Measurements from ENCODE around the gene ALDH4A1. TPM values are rescaled to one million over a fixed set of nuclear protein-coding genes. Genes with fewer than 3 reads are reported as not detected.

Gene ALDH4A1
- total RNA-seq, 1 experiment from 2014 or later = 26.1 TPM

- Histone ChIP-seq H3K9me3 (ENCODE audit: control insufficient read depth, low read depth, low read length) (no peaks in the 10 kb centered on the region), H4K8ac (replicated peaks; ENCODE audit: insufficient read length, low read depth, low read length) (no peak overlapping the region), H3K23ac (ENCODE audit: insufficient read length, low read depth, low read length) (no peak overlapping the region), H4K91ac (ENCODE audit: insufficient read length, low read depth, low read length) (no peak overlapping the region), H2BK20ac (ENCODE audit: low read depth, low read length, poor library complexity, severe bottlenecking) (no peak overlapping the region), H3K4ac (ENCODE audit: low read depth, low read length) (no peak overlapping the region), H3K18ac (ENCODE audit: insufficient read length, low read depth, low read length) (no peak overlapping the region), H2BK12ac (ENCODE audit: insufficient read length, low read depth, low read length) (no peak overlapping the region), H4K20me1 (ENCODE audit: control insufficient read depth, insufficient read depth, insufficient read length) (no peaks in the 10 kb centered on the region), H3K79me1 (ENCODE audit: insufficient read depth, low read depth, low read length, poor library complexity, severe bottlenecking) (no peaks in the 10 kb centered on the region), H2BK120ac (ENCODE audit: low read depth, low read length, poor library complexity, severe bottlenecking) (no peak overlapping the region), H3K56ac (ENCODE audit: insufficient read length, low read depth, low read length) (no peak overlapping the region), H3K4me2 (ENCODE audit: insufficient read depth, insufficient read length, low read length) (no peak overlapping the region), H2BK5ac (ENCODE audit: insufficient read length, low read length) (no peak overlapping the region), H2AFZ (ENCODE audit: low read length) (no peak overlapping the region), H3K23me2 (ENCODE audit: insufficient read length, low read depth, low read length, poor library complexity, severe bottlenecking) (no peaks in the 10 kb centered on the region), H3K27ac (ENCODE audit: insufficient read length, low read depth, low read length) (no peak overlapping the region), H2BK15ac (ENCODE audit: low read depth, low read length) (no peak overlapping the region), H3K14ac (ENCODE audit: insufficient read depth, low read length) (no peak overlapping the region), H3K79me2 (ENCODE audit: insufficient read depth, low read length) (no peaks in the 10 kb centered on the region), H3K4me1 (ENCODE audit: insufficient read depth, low read length) (no peaks in the 10 kb centered on the region), H4K5ac (ENCODE audit: insufficient read length, low read depth, low read length) (no peak overlapping the region), H3K27me3 (ENCODE audit: insufficient read depth, low read length) (no peaks in the 10 kb centered on the region), H3K9ac (ENCODE audit: extremely low read depth, insufficient read length, low read length) (no peak overlapping the region), H3T11ph (ENCODE audit: low read length) (no peak overlapping the region), H2AK5ac (ENCODE audit: insufficient read length, low read length) (no peak overlapping the region)
- no peaks in the 10 kb centered on the region for H3K9me3 Mint-ChIP-seq
- H3K27ac Mint-ChIP-seq = no peak overlapping the region
- H3K4me1 Mint-ChIP-seq = peaks cover 0 to 11% of the 10 kb centered on the region in 2 experiments; a peak in 2 of 4 replicates
- no peak overlapping the region for H3K4me3 Mint-ChIP-seq
- peak; percentile 87 for TF ChIP-seq CTCF (conservative IDR thresholded peaks at IDR 0.05)
- peak; percentile 85 for DNase-seq
- no CpG with 5 or more reads among the region's 14 CpGs for WGBS (ENCODE audit: extremely low coverage, insufficient read length, low lambda C conversion rate)
- H3K27me3 Mint-ChIP-seq (ENCODE audit: low read depth) = no peaks in the 10 kb centered on the region
- H3K36me3 Mint-ChIP-seq (ENCODE audit: insufficient read depth in 1 of 3, low read depth in 3 of 3) = peaks cover 4 to 21% (median 12%) of the 10 kb centered on the region in 3 experiments; a peak in 5 of 7 replicates
These were observed 18.5 kb downstream of the ALDH4A1 start for GRCh38 chr1:18883636-18884418.
